HepG2 (cell line): ENCODE results near the gene BCL2. TPM values are rescaled to one million over a fixed set of nuclear protein-coding genes. Genes with fewer than 3 reads are reported as not detected.

ENCODE experiments used
- ATAC-seq: fragments of 200-7000 bp; cut with Tn5 transposase; 3 replicates; pipeline ENCODE4 v1.9.1; 2020; ENCODE audit warnings: mild to moderate bottlenecking, moderate library complexity
- BruUV-seq: library from RNA; stranded (reverse); fragments of 400-500 nt; replicated peaks from 2 replicates; lab custom pipeline; 2021; lab: Mats Ljungman, UMichigan
- CTCF ChIA-PET: fragments of 300-600 bp; formaldehyde crosslinking; extraction: SDS; loops from one replicate; lab custom pipeline; 2021; ENCODE audit warnings: low total read pairs, inconsistent platforms, low intra/inter-chr PET ratio; lab: Yijun Ruan, JAX
- POLR2A ChIA-PET: fragments of 350-600 bp; sonication (Branson Sonifier 250); formaldehyde crosslinking; loops from one replicate; lab custom pipeline; 2020; ENCODE audit warnings: antibody characterized with exemption, inconsistent platforms; lab: Yijun Ruan, JAX
- DNase-seq: peaks from one replicate; pipeline ENCODE4 v3.0.0-alpha.2; 2015; ENCODE audit warnings: low spot score
- FAIRE-seq: peaks from 3 replicates; lab custom pipeline; 2011; peaks lifted over from hg19 to GRCh38; lab: Jason Lieb, UNC
- H2AFZ ChIP-seq: one replicate; pipeline ENCODE4 v1.6.1; 2011; ENCODE audit warnings: low read length, inconsistent platforms
- H3K27ac ChIP-seq: fragments of 300-600 bp; 3 replicates; pipeline ENCODE4 v1.8.0; 2011; ENCODE audit warnings: mixed run types, mild to moderate bottlenecking, mixed read lengths, low read length, inconsistent platforms; ENCODE audit not compliant: insufficient read depth; ENCODE audit errors: extremely low read length
- H3K27me3 ChIP-seq, 2 experiments: fragments of 200-600 bp in 1 of 2; 2 replicates in 1 of 2; 3 replicates in 1 of 2; pipeline versions ENCODE4 v1.6.0 to v1.8.0; 2011; ENCODE audit warnings: low read length in 2 of 2, mild to moderate bottlenecking in 2 of 2, moderate library complexity in 2 of 2, inconsistent platforms in 1 of 2; ENCODE audit not compliant: insufficient read depth in 2 of 2, control insufficient read depth in 1 of 2
- H3K36me3 ChIP-seq, 2 experiments: fragments of 200-600 bp in 1 of 2; replicated peaks in 1 of 2; 2 replicates in 1 of 2; 3 replicates in 1 of 2; pipeline versions ENCODE4 v1.5.1 to v1.8.0; 2011; ENCODE audit warnings: low read length in 2 of 2, inconsistent platforms in 1 of 2; ENCODE audit not compliant: insufficient read depth in 2 of 2, control insufficient read depth in 1 of 2
- H3K4me1 ChIP-seq: 2 replicates; pipeline ENCODE4 v1.5.1; 2012; ENCODE audit warnings: low read length, inconsistent platforms; ENCODE audit not compliant: insufficient read depth
- H3K4me2 ChIP-seq: 2 replicates; pipeline ENCODE4 v1.6.0; 2011; ENCODE audit warnings: low read depth, low read length, inconsistent platforms
- H3K4me3 ChIP-seq, 3 experiments: fragments of 200-600 bp in 1 of 3; sonication (generic), shearing (Covaris generic) in 1 of 3; replicated peaks in 1 of 3; 2 replicates each; pipeline ENCODE4 v1.5.1; 2011 to 2016; ENCODE audit warnings: low read length in 3 of 3, inconsistent platforms in 2 of 3, low read depth in 2 of 3, mild to moderate bottlenecking in 2 of 3, control low read depth in 1 of 3, mixed read lengths in 1 of 3; ENCODE audit not compliant: insufficient read depth in 1 of 3
- H3K79me2 ChIP-seq: one replicate; pipeline ENCODE4 v1.6.1; 2011; ENCODE audit warnings: low read length, inconsistent platforms; ENCODE audit not compliant: insufficient read depth
- H3K9ac ChIP-seq: 2 replicates; pipeline ENCODE4 v1.6.0; 2011; ENCODE audit warnings: mild to moderate bottlenecking, low read depth, low read length, inconsistent platforms; ENCODE audit not compliant: insufficient read depth
- H3K9me3 ChIP-seq: 2 replicates; pipeline ENCODE4 v1.5.1; 2012; ENCODE audit warnings: mild to moderate bottlenecking, low read length
- H4K20me1 ChIP-seq: 2 replicates; pipeline ENCODE4 v1.6.0; 2011; ENCODE audit warnings: inconsistent platforms, mild to moderate bottlenecking, low read length, moderate library complexity; ENCODE audit not compliant: insufficient read depth
- CHCHD3 ChIP-seq: sonication (generic); formaldehyde crosslinking; IDR thresholded peaks from 2 replicates; pipeline ENCODE4 v1.8.0; 2022; ENCODE audit warnings: mild to moderate bottlenecking, missing genetic modification reagents, moderate library complexity
- MEIS2 ChIP-seq: sonication (generic); formaldehyde crosslinking; IDR thresholded peaks from 2 replicates; pipeline ENCODE4 v1.9.0; 2021; ENCODE audit warnings: mild to moderate bottlenecking, missing genetic modification reagents
- NCOA1 ChIP-seq: sonication (generic); formaldehyde crosslinking; IDR thresholded peaks from 2 replicates; pipeline ENCODE4 v1.9.0; 2021; ENCODE audit warnings: missing genetic modification reagents
- PHF5A ChIP-seq: IDR thresholded peaks from one replicate; pipeline ENCODE4 v1.6.1; 2018; ENCODE audit warnings: low read depth, missing genetic modification reagents; ENCODE audit not compliant: unreplicated experiment
- SP4 ChIP-seq: sonication (generic); formaldehyde crosslinking; IDR thresholded peaks from 2 replicates; pipeline ENCODE4 v1.8.1; 2023; ENCODE audit warnings: mild to moderate bottlenecking, missing genetic modification reagents
- SRSF4 ChIP-seq: fragments of 200-400 bp; formaldehyde crosslinking; IDR thresholded peaks from one replicate; pipeline ENCODE4 v1.6.1; 2018; ENCODE audit warnings: mild to moderate bottlenecking, low read depth, low read length, moderate library complexity; ENCODE audit not compliant: poor library complexity, severe bottlenecking
- ZNF749 ChIP-seq: sonication (generic); formaldehyde crosslinking; IDR thresholded peaks from 2 replicates; pipeline ENCODE4 v1.8.0; 2022; ENCODE audit warnings: mild to moderate bottlenecking, missing genetic modification reagents, moderate library complexity, borderline replicate concordance
- ZSCAN30 ChIP-seq: sonication (generic); formaldehyde crosslinking; IDR thresholded peaks from 2 replicates; pipeline ENCODE4 v1.5.0; 2020; ENCODE audit warnings: mild to moderate bottlenecking, missing genetic modification reagents
- WGBS: methylation state at CpG from one replicate; pipeline ENCODE4 v1.1.6; 2017; ENCODE audit warnings: low lambda C conversion rate; 5-methylcytosine and 5-hydroxymethylcytosine counted together
- in situ Hi-C: cut with HindIII; loops from 2 replicates; pipeline ENCODE4 v1.10.0; 2017; ENCODE audit warnings: low pct_unique_long_range_greater_than_20kb; ENCODE audit not compliant: extremely low pct_ligation_motif_present
- intact Hi-C: fragments of 100-400 bp; cut with micrococcal nuclease; formaldehyde crosslinking; loops from one replicate; pipeline ENCODE4 v1.10.0; 2022; ENCODE audit not compliant: unreplicated experiment
- polyA plus RNA-seq, 8 experiments: library from polyadenylated mRNA; depleted of rRNA in 3 of 8; stranded (reverse) in 7 of 8; unstranded in 1 of 8; fragments of >200 nt; fragmentation: Illumina TruSeq in 4 of 8; extraction: Trizol in 4 of 8; gene quantifications; 2 replicates each; pipeline versions ENCODE4 v1.2.1 to v1.2.3, GENCODE V29; 2011 to 2016; ENCODE audit warnings: low read depth in 4 of 8, missing spikeins in 1 of 8, mixed read lengths in 1 of 8; ENCODE audit not compliant: insufficient read depth in 1 of 8
- total RNA-seq, 5 experiments: library from RNA; depleted of rRNA; stranded (reverse); fragments of >200 nt; fragmentation: Illumina TruSeq; extraction: Trizol; gene quantifications; 2 replicates each; pipeline ENCODE4 v1.2.3, GENCODE V29; 2016; ENCODE audit warnings: low read depth in 1 of 5
- TF ChIP-seq, protein P1 (sequence below): sonication (generic); formaldehyde crosslinking; IDR thresholded peaks from 2 replicates; pipeline ENCODE4 v1.5.0; 2020; ENCODE audit warnings: mild to moderate bottlenecking, missing genetic modification reagents

The BCL2 gene
- total and polyA plus RNA-seq, 2 of the 13 experiments (the other 11 are each of a cell fraction or from before 2014, with no cell fraction given): 0.07 to 0.53 TPM

DNA sequence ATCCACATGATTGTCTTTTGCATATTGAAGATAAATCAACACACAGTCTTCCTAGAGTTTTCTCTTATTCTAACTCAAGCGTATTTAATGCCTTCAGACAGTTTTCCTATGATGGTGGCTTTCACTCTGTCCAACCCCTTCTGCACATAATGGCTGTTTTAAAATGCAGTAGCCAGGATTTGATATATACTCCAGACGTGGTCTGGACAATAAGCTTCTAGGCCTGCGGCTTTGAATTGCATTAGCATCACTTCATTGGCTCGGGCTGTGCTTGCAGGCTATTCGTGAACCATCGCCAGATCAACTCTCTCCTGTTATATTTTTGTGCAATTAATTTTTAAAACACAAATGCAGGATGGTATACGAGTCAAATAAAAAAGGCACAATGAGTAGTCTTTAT lies 235.3 kb downstream of the BCL2 start (continued):
- TF ChIP-seq, protein P1, sequence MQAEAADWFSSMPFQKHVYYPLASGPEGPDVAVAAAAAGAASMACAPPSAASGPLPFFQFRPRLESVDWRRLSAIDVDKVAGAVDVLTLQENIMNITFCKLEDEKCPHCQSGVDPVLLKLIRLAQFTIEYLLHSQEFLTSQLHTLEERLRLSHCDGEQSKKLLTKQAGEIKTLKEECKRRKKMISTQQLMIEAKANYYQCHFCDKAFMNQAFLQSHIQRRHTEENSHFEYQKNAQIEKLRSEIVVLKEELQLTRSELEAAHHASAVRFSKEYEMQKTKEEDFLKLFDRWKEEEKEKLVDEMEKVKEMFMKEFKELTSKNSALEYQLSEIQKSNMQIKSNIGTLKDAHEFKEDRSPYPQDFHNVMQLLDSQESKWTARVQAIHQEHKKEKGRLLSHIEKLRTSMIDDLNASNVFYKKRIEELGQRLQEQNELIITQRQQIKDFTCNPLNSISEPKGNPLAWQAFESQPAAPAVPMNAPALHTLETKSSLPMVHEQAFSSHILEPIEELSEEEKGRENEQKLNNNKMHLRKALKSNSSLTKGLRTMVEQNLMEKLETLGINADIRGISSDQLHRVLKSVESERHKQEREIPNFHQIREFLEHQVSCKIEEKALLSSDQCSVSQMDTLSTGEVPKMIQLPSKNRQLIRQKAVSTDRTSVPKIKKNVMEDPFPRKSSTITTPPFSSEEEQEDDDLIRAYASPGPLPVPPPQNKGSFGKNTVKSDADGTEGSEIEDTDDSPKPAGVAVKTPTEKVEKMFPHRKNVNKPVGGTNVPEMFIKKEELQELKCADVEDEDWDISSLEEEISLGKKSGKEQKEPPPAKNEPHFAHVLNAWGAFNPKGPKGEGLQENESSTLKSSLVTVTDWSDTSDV: no peak
- TF ChIP-seq ZNF749 (no peak), NCOA1 (CRISPR knock-in tag) (no peak), CHCHD3 (CRISPR knock-in tag) (no peak), SRSF4 (no peak)

DNA sequence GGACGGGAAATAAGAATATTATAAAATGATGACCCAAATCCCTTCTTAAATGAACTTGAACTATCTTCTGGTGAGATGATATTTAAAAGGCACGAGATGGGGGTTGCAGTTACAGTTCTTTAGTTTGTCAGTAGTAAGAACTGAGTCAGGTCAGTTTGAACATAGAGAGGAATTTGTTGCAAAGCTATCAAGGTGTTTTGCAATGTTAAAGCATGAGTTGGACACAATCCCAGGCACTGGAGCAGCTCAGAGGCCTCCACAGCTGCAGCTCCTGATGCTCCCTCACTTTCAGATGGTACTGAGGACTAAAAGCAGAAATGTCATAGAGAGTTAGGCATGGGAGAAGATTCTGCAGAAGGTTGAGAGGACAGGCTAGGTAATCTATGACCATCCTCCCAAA lies 236.0 kb downstream of the BCL2 start:
- ATAC-seq (no peak), FAIRE-seq (no peak), DNase-seq (no peak)
- H3K4me3 ChIP-seq: no peak overlapping the region
- H3K9me3 ChIP-seq: no peaks in the 10 kb centered on the region
- intact Hi-C loops: no loop called here
- H3K36me3 ChIP-seq: no peaks in the 10 kb centered on the region
- ChIA-PET CTCF (no interaction called here), POLR2A (no interaction called here)
- H3K27ac ChIP-seq: no peak overlapping the region
- no peak for TF ChIP-seq ZSCAN30 (CRISPR knock-in tag)
- TF ChIP-seq SP4 (CRISPR knock-in tag): no peak
- TF ChIP-seq MEIS2 (CRISPR knock-in tag): no peak
- TF ChIP-seq PHF5A (CRISPR knock-in tag): no peak
- H3K4me2 ChIP-seq: no peak overlapping the region
- H3K4me1 ChIP-seq: no peaks in the 10 kb centered on the region
- no peaks in the 10 kb centered on the region for H4K20me1 ChIP-seq
- WGBS: 27% methylated on average over 2 of the region's 2 CpGs
- H2AFZ ChIP-seq: no peak overlapping the region
- no peaks in the 10 kb centered on the region for H3K79me2 ChIP-seq
- in situ Hi-C loops: no loop called here
- H3K27me3 ChIP-seq: peaks cover 0 to 7% of the 10 kb centered on the region in 2 experiments; a peak in 1 of 5 replicates
- BruUV-seq: no TSS peak
- H3K9ac ChIP-seq: no peak overlapping the region
